Fibroblast of lung (primary cell): ENCODE results near the gene SCD5. TPM values are rescaled to one million over a fixed set of nuclear protein-coding genes. Genes with fewer than 3 reads are reported as not detected.

Experiments
- DNase-seq, 2 donors: peaks; one replicate each; pipeline versions ENCODE4 v3.0.0 to v3.0.0-alpha.2; 2010; ENCODE audit warnings: low read depth in 2 of 2
- H2AFZ ChIP-seq: 2 replicates; pipeline ENCODE4 v1.5.1; 2012; ENCODE audit warnings: low read length, control low read depth, inconsistent platforms
- H3K27ac ChIP-seq: 2 replicates; pipeline ENCODE4 v1.5.1; 2011; ENCODE audit warnings: low read length, control low read depth; ENCODE audit not compliant: insufficient read depth
- H3K27me3 ChIP-seq: 2 replicates; pipeline ENCODE4 v1.5.1; 2011; ENCODE audit warnings: mild to moderate bottlenecking, low read length; ENCODE audit not compliant: control insufficient read depth, insufficient read depth
- H3K36me3 ChIP-seq: 2 replicates; pipeline ENCODE4 v1.5.1; 2011; ENCODE audit warnings: low read length; ENCODE audit not compliant: control insufficient read depth, insufficient read depth
- H3K4me1 ChIP-seq: 2 replicates; pipeline ENCODE4 v1.5.1; 2011; ENCODE audit warnings: low read length; ENCODE audit not compliant: control insufficient read depth, insufficient read depth; ENCODE audit errors: extremely low read depth
- H3K4me2 ChIP-seq: 2 replicates; pipeline ENCODE4 v1.5.1; 2011; ENCODE audit warnings: low read length, control low read depth; ENCODE audit not compliant: insufficient read depth; ENCODE audit errors: extremely low read depth
- H3K4me3 ChIP-seq, 4 experiments: fragments of 200-600 bp in 1 of 4; sonication (generic) in 1 of 4; replicated peaks in 1 of 4; 2 replicates each; pipeline ENCODE4 v1.5.1; 2011 to 2016; ENCODE audit warnings: low read length in 4 of 4, low read depth in 3 of 4, mild to moderate bottlenecking in 3 of 4, control low read depth in 2 of 4, inconsistent platforms in 1 of 4, mixed read lengths in 1 of 4; ENCODE audit not compliant: insufficient read depth in 1 of 4; ENCODE audit errors: control extremely low read depth in 1 of 4
- H3K79me2 ChIP-seq: 2 replicates; pipeline ENCODE4 v1.5.1; 2012; ENCODE audit warnings: mild to moderate bottlenecking, low read length, inconsistent platforms; ENCODE audit not compliant: control insufficient read depth, insufficient read depth
- H3K9ac ChIP-seq: 2 replicates; pipeline ENCODE4 v1.5.1; 2011; ENCODE audit warnings: mild to moderate bottlenecking, low read length, control low read depth; ENCODE audit not compliant: insufficient read depth
- H3K9me3 ChIP-seq: 2 replicates; pipeline ENCODE4 v1.5.1; 2012; ENCODE audit warnings: low read depth, low read length; ENCODE audit not compliant: control insufficient read depth, insufficient read depth
- H4K20me1 ChIP-seq: 2 replicates; pipeline ENCODE4 v1.5.1; 2011; ENCODE audit warnings: low read length; ENCODE audit not compliant: control insufficient read depth, insufficient read depth; ENCODE audit errors: extremely low read depth
- EZH2 ChIP-seq: IDR thresholded peaks from 2 replicates; pipeline ENCODE4 v1.5.1; 2012; ENCODE audit warnings: low read length, control low read depth, mild to moderate bottlenecking; ENCODE audit errors: missing control alignments
- polyA plus RNA-seq, 2 donors: library from polyadenylated mRNA; depleted of rRNA in 1 of 2; stranded (reverse) in 1 of 2; unstranded in 1 of 2; fragments of >200 nt; gene quantifications; 2 replicates each; pipeline ENCODE4 v1.2.1, GENCODE V29; 2011 to 2012; ENCODE audit warnings: missing spikeins in 1 of 2
- total RNA-seq: library from RNA; depleted of rRNA; stranded (reverse); fragments of >200 nt; gene quantifications from 2 replicates; pipeline ENCODE4 v1.2.1, GENCODE V29; 2014
- TF ChIP-seq, protein P1 (sequence below), 2 donors: IDR thresholded peaks in 1 of 2; conservative IDR thresholded peaks in 1 of 2; 1 replicate in 1 of 2; 2 replicates in 1 of 2; pipeline ENCODE4 v1.5.1; 2011 to 2012; ENCODE audit warnings: low read length in 2 of 2, control low read depth in 1 of 2, inconsistent platforms in 1 of 2, low read depth in 1 of 2, mild to moderate bottlenecking in 1 of 2

Gene SCD5
- total and polyA plus RNA-seq, 2 donors (not counting 1 experiment from before 2014, with no cell fraction given) = 4.9 to 11.4 TPM

DNA sequence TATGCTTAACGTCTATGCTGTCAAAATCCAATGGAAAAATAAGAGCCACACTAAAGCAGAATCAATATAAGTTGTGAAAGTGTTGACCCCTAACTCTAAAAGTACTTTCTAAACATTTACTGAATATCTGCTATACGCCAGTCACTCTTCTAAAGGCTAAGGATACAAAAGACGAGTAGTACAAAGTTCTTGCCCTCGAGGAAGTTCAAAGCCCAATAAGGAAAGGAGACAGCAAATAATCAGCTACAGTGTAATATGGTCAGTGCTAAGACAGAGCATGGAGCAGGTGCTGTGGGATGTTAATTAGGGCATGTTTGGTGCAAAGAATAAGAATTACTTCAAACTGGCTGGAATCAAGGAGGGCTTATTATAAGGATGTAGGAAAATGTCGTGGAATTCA is 205.2 kb downstream of the SCD5 start:
- no peaks in the 10 kb centered on the region for H3K79me2 ChIP-seq
- no peaks in the 10 kb centered on the region for H3K9me3 ChIP-seq
- no peaks in the 10 kb centered on the region for H4K20me1 ChIP-seq
- no peaks in the 10 kb centered on the region for H3K36me3 ChIP-seq
- DNase-seq = no peak
- no peaks in the 10 kb centered on the region for H3K4me1 ChIP-seq
- H3K9ac ChIP-seq = no peak overlapping the region
- no peak overlapping the region for H3K4me3 ChIP-seq
- H3K27me3 ChIP-seq = no peaks in the 10 kb centered on the region
- TF ChIP-seq, protein P1, sequence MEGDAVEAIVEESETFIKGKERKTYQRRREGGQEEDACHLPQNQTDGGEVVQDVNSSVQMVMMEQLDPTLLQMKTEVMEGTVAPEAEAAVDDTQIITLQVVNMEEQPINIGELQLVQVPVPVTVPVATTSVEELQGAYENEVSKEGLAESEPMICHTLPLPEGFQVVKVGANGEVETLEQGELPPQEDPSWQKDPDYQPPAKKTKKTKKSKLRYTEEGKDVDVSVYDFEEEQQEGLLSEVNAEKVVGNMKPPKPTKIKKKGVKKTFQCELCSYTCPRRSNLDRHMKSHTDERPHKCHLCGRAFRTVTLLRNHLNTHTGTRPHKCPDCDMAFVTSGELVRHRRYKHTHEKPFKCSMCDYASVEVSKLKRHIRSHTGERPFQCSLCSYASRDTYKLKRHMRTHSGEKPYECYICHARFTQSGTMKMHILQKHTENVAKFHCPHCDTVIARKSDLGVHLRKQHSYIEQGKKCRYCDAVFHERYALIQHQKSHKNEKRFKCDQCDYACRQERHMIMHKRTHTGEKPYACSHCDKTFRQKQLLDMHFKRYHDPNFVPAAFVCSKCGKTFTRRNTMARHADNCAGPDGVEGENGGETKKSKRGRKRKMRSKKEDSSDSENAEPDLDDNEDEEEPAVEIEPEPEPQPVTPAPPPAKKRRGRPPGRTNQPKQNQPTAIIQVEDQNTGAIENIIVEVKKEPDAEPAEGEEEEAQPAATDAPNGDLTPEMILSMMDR (conservative IDR thresholded peaks at IDR 0.05 in 1 of 2, IDR thresholded peaks at IDR 0.05 in 1 of 2; ENCODE audit: low read depth in 1 of 2, low read length in 2 of 2) = no peak
- TF ChIP-seq EZH2 = no peak
- H3K4me2 ChIP-seq = no peak overlapping the region
- H2AFZ ChIP-seq = no peak overlapping the region
- H3K27ac ChIP-seq = no peak overlapping the region

DNA sequence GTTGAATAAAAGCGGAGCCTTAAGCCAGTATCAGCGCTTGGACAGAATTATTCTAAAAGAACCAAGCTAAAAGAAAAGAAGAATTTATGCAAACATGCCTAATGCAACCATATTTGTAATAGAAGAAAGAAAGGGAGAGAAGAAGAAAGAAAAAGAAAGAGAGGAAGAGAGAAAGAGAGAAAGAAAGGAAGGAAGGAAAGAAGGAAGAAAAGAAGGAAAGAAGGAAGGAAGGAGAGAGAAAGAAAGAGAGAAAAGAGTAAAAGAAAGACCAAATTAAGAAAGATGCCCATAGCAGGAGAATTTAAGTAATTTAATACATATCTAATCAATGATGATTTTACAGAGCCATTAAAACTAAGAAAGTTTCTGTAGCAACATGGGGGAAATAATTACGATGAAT is 206.0 kb downstream of the SCD5 start:
- TF ChIP-seq EZH2 = no peak
- TF ChIP-seq, protein P1 (conservative IDR thresholded peaks at IDR 0.05 in 1 of 2, IDR thresholded peaks at IDR 0.05 in 1 of 2; ENCODE audit: low read depth in 1 of 2, low read length in 2 of 2) = no peak
- H4K20me1 ChIP-seq = no peaks in the 10 kb centered on the region

DNA sequence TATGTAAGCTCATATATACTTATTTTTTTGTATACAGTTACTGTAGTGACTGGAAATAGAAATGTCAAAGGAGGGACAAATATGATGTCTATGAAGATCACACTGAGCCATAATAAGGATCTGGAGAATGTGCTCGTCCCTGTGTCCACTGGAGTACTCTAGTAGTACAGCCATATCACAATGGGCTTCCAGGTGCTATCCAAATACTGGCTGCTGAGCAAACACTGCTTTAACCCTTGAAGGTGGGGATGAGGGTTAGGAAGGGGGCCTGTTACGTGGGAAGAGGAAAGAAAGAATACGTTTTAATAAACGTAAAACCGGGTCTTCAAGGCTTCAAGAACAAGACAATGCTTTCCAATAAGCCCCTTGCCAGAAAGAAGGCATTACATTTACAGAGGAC is 207.0 kb downstream of the SCD5 start:
- TF ChIP-seq, protein P1 (conservative IDR thresholded peaks at IDR 0.05 in 1 of 2, IDR thresholded peaks at IDR 0.05 in 1 of 2; ENCODE audit: low read depth in 1 of 2, low read length in 2 of 2) = no peak
- TF ChIP-seq EZH2 = no peak
- no peaks in the 10 kb centered on the region for H4K20me1 ChIP-seq

More for the DNA sequence above, 206.0 kb downstream of the SCD5 start:
- DNase-seq = no peak
- Histone ChIP-seq H3K79me2 (no peaks in the 10 kb centered on the region), H3K9ac (no peak overlapping the region), H3K27me3 (no peaks in the 10 kb centered on the region), H3K4me3 (no peak overlapping the region), H3K4me2 (no peak overlapping the region), H3K4me1 (no peaks in the 10 kb centered on the region), H2AFZ (no peak overlapping the region), H3K36me3 (no peaks in the 10 kb centered on the region), H3K9me3 (no peaks in the 10 kb centered on the region), H3K27ac (no peak overlapping the region)

More for the DNA sequence above, 207.0 kb downstream of the SCD5 start:
- Histone ChIP-seq H3K79me2 (no peaks in the 10 kb centered on the region), H3K9ac (no peak overlapping the region), H2AFZ (no peak overlapping the region), H3K9me3 (no peaks in the 10 kb centered on the region), H3K36me3 (no peaks in the 10 kb centered on the region), H3K4me2 (no peak overlapping the region), H3K4me3 (no peak overlapping the region), H3K27ac (no peak overlapping the region), H3K27me3 (no peaks in the 10 kb centered on the region), H3K4me1 (no peaks in the 10 kb centered on the region)
- no peak for DNase-seq
